SH-SY5Y (cell line): ENCODE results near the gene TBC1D22A.

ENCODE experiments used
- GATA2 ChIP-seq: IDR thresholded peaks from 2 replicates; pipeline ENCODE4 v1.6.1; 2011; ENCODE audit warnings: mild to moderate bottlenecking, low read depth, low read length
- GATA3 ChIP-seq: IDR thresholded peaks from 2 replicates; pipeline ENCODE4 v1.6.1; 2011; ENCODE audit warnings: low read depth, mild to moderate bottlenecking, low read length, moderate library complexity

TBC1D22A gene

GRCh38 chr22:47153854-47154525 lies 391.5 kb downstream of the TBC1D22A start:
- TF ChIP-seq GATA2 = no peak
- no peak for TF ChIP-seq GATA3

GRCh38 chr22:47154621-47155081 lies 392.2 kb downstream of the TBC1D22A start:
- TF ChIP-seq GATA3 (no peak), GATA2 (no peak)

GRCh38 chr22:47155131-47155885 lies 392.9 kb downstream of the TBC1D22A start:
- TF ChIP-seq GATA3 = no peak
- no peak for TF ChIP-seq GATA2

GRCh38 chr22:47155912-47156311 lies 393.5 kb downstream of the TBC1D22A start:
- TF ChIP-seq GATA3 (no peak), GATA2 (no peak)

- TF ChIP-seq GATA3 (no peak), GATA2 (no peak)
These were observed 394.1 kb downstream of the TBC1D22A start for GRCh38 chr22:47156352-47157092.

- TF ChIP-seq GATA2 = no peak
- TF ChIP-seq GATA3 = no peak
These were observed 394.6 kb downstream of the TBC1D22A start for GRCh38 chr22:47157093-47157420.

DNA sequence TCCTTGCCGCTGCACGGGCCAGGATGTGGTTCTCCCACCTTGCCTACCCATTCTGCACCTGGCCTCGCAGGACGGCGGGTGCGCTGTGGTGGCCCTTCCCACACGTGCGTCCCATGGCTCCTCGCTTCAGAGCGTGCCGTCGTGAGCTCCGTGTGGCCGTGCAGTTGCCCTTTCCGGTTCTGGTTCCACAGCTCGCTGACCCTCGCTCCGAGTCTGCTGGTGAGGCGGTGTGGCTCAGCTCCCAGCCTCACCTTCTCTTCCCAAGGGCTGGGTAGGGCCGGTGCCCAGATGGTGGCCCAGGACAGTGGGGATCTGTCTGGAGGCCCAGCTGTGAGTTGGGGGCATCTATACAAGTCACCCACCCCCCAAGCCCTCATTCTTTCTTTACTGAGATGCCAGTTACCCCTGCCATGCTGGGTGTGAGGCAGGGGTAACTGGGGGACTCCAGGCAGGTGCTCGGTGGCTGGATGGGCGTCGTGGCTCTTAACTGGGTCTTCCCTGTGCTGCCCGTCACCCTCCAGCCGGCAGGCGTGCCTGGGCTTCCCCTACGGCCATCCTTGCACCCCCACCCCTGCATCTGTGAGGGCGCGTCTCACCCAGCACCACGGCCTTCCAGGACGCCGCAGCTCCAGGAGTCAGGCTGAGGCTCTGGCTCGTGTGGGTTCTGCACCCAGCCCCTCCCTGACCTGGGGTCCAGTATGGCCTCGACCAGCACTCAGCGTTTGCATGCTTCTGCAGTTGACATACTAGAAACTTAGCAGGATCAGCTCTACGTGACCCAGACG lies 395.2 kb downstream of the TBC1D22A start:
- no peak for TF ChIP-seq GATA2
- no peak for TF ChIP-seq GATA3

GRCh38 chr22:47158457-47158856 lies 396.0 kb downstream of the TBC1D22A start:
- TF ChIP-seq GATA3 (no peak), GATA2 (no peak)

DNA sequence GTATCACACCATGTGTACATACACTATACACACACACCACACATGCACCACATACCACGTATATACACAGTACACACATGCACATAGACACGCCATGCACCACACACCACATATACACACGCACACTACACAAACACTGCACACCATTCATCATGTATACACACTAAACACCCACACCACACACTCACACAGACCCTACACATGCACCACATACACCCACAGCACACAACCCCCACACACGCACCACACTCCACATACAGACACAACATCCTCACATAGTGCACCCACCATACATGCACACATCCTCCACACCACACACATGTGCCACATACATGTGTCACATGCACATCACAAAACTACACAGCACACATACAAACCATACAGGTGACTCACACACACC lies 397.1 kb downstream of the TBC1D22A start:
- TF ChIP-seq GATA2 (no peak), GATA3 (no peak)

DNA sequence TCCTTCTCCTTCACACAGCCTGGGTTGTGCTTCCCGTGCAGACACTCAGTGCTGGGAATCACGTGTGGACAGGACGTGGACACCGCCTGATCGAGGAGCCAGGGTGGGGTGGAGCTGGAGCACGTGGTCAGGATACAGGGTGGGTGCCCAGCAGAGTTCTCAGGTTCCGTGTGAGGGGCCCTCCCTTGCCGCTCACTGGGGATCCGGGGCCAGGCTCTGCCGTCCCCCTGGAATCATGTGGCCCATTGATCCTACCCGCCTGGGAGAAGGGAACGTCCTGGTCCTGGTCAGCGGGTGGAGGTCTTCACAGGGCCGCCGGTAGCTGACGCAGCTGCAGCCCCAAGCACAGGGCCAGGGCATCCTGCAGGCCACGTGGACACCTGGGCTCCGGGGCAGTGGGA lies 397.7 kb downstream of the TBC1D22A start:
- no peak for TF ChIP-seq GATA2
- no peak for TF ChIP-seq GATA3

DNA sequence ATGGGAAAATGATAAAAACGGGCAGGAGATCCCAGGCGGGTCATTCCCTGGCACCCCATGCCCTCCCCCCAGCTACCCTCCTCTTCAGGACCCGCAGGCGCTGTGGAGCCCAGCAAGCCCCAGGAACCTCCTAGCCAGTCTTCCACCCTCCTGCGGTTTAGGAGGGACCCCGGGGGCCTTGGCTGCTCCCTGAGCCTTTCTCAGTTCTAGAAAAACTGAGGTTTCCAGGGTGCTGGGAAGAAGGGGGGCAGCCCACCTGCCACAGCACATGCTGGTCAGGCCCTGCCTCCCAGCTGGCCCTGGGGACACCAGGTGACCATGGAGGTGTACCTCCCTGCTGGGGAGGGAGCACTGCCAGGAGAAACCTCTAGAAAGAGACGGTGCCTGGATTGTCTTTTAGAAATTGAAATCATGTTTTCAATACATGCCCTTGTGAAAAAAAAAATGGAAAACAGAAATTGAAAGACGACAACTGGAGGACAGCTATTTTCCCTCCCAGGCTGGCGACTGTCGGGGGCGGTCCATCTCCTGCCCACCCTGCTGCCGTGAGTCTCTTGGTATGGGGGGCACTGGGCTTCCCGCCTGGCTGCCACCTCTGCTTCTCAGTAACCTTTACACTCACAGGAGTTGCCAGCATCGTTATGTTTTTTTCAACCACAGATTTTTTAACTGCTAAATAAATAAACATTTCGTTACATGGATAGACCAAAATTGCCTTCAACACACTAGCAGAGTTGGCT lies 398.5 kb downstream of the TBC1D22A start:
- TF ChIP-seq GATA3 (no peak), GATA2 (no peak)

GRCh38 chr22:47161631-47162030 lies 399.2 kb downstream of the TBC1D22A start:
- no peak for TF ChIP-seq GATA2
- TF ChIP-seq GATA3 = no peak

GRCh38 chr22:47162865-47163264 lies 400.4 kb downstream of the TBC1D22A start:
- TF ChIP-seq GATA3 (no peak), GATA2 (no peak)
